HepG2 (cell line): ENCODE measurements around the gene ENDOG. TPM values are rescaled to one million over a fixed set of nuclear protein-coding genes. Genes with fewer than 3 reads are reported as not detected.

Experiments used
- FOXO4 ChIP-seq: sonication (generic); formaldehyde crosslinking; conservative IDR thresholded peaks from 2 replicates; pipeline ENCODE4 v1.8.1; 2023; ENCODE audit warnings: missing genetic modification reagents
- FOXP1 ChIP-seq, 2 experiments: fragments of 450-650 bp in 1 of 2; IDR thresholded peaks; 2 replicates each; pipeline ENCODE4 v1.6.1; 2017 to 2018; ENCODE audit warnings: antibody characterized with exemption in 1 of 2
- IKZF1 ChIP-seq: fragments of 450-650 bp; IDR thresholded peaks from 2 replicates; pipeline ENCODE4 v1.7.1; 2016
- RARA ChIP-seq: IDR thresholded peaks from 2 replicates; pipeline ENCODE4 v1.6.1; 2016; ENCODE audit warnings: missing genetic modification reagents, missing compliant biosample characterization
- SNAI1 ChIP-seq: sonication (generic); formaldehyde crosslinking; IDR thresholded peaks from 2 replicates; pipeline ENCODE4 v1.5.0; 2020; ENCODE audit warnings: mild to moderate bottlenecking, missing genetic modification reagents, borderline replicate concordance
- TARDBP ChIP-seq: sonication (generic); formaldehyde crosslinking; IDR thresholded peaks from 2 replicates; pipeline ENCODE4 v1.8.0; 2022; ENCODE audit warnings: mild to moderate bottlenecking, missing genetic modification reagents
- ZNF180 ChIP-seq: sonication (generic); formaldehyde crosslinking; IDR thresholded peaks from 2 replicates; pipeline ENCODE4 v1.4.0; 2020; ENCODE audit warnings: low read depth, missing genetic modification reagents, borderline replicate concordance
- ZNF30 ChIP-seq: sonication (generic); formaldehyde crosslinking; IDR thresholded peaks from 2 replicates; pipeline ENCODE4 v1.5.0; 2020; ENCODE audit warnings: mild to moderate bottlenecking, missing genetic modification reagents
- ZNF496 ChIP-seq: sonication (generic); formaldehyde crosslinking; IDR thresholded peaks from 2 replicates; pipeline ENCODE4 v1.8.1; 2023; ENCODE audit warnings: mild to moderate bottlenecking, moderate library complexity, missing genetic modification reagents; ENCODE audit not compliant: insufficient replicate concordance
- ZNF558 ChIP-seq: sonication (generic); formaldehyde crosslinking; IDR thresholded peaks from 2 replicates; pipeline ENCODE4 v1.9.0; 2022; ENCODE audit warnings: mild to moderate bottlenecking, missing genetic modification reagents, borderline replicate concordance
- ZNF569 ChIP-seq: sonication (generic); formaldehyde crosslinking; IDR thresholded peaks from 2 replicates; pipeline ENCODE4 v1.5.0; 2020; ENCODE audit warnings: mild to moderate bottlenecking, missing genetic modification reagents, moderate library complexity, borderline replicate concordance
- ZNF615 ChIP-seq: sonication (generic); formaldehyde crosslinking; IDR thresholded peaks from 2 replicates; pipeline ENCODE4 v1.5.0; 2020; ENCODE audit warnings: mild to moderate bottlenecking, missing genetic modification reagents, borderline replicate concordance
- ZSCAN30 ChIP-seq: sonication (generic); formaldehyde crosslinking; IDR thresholded peaks from 2 replicates; pipeline ENCODE4 v1.5.0; 2020; ENCODE audit warnings: mild to moderate bottlenecking, missing genetic modification reagents
- polyA plus RNA-seq, 8 experiments: library from polyadenylated mRNA; depleted of rRNA in 3 of 8; stranded (reverse) in 7 of 8; unstranded in 1 of 8; fragments of >200 nt; fragmentation: Illumina TruSeq in 4 of 8; extraction: Trizol in 4 of 8; gene quantifications; 2 replicates each; pipeline versions ENCODE4 v1.2.1 to v1.2.3, GENCODE V29; 2011 to 2016; ENCODE audit warnings: low read depth in 4 of 8, missing spikeins in 1 of 8, mixed read lengths in 1 of 8; ENCODE audit not compliant: insufficient read depth in 1 of 8
- total RNA-seq, 5 experiments: library from RNA; depleted of rRNA; stranded (reverse); fragments of >200 nt; fragmentation: Illumina TruSeq; extraction: Trizol; gene quantifications; 2 replicates each; pipeline ENCODE4 v1.2.3, GENCODE V29; 2016; ENCODE audit warnings: low read depth in 1 of 5
- TF ChIP-seq, protein P1 (sequence below): sonication (generic); formaldehyde crosslinking; IDR thresholded peaks from 2 replicates; pipeline ENCODE4 v1.5.0; 2020; ENCODE audit warnings: mild to moderate bottlenecking, missing genetic modification reagents
- TF ChIP-seq, protein P2 (sequence below): sonication (generic); formaldehyde crosslinking; IDR thresholded peaks from 2 replicates; pipeline ENCODE4 v1.4.0; 2020; ENCODE audit warnings: missing genetic modification reagents; ENCODE audit errors: not compliant biosample characterization
- TF ChIP-seq, protein P3 (sequence below), 2 experiments: sonication (generic) in 1 of 2; formaldehyde crosslinking in 1 of 2; IDR thresholded peaks; 2 replicates each; pipeline versions ENCODE4 v1.4.0 to v1.6.1; 2018 to 2020; ENCODE audit warnings: missing genetic modification reagents in 2 of 2, borderline replicate concordance in 1 of 2, low read depth in 1 of 2, mild to moderate bottlenecking in 1 of 2, missing biosample characterization in 1 of 2
- TF ChIP-seq, protein P4 (sequence below): sonication (generic); formaldehyde crosslinking; IDR thresholded peaks from 2 replicates; pipeline ENCODE4 v1.8.0; 2023; ENCODE audit warnings: mild to moderate bottlenecking, missing genetic modification reagents
- TF ChIP-seq, protein P5 (sequence below): sonication (generic); formaldehyde crosslinking; IDR thresholded peaks from 2 replicates; pipeline ENCODE4 v1.4.0; 2020; ENCODE audit warnings: missing genetic modification reagents, borderline replicate concordance

ENDOG gene
- total and polyA plus RNA-seq, 2 of the 13 experiments (the other 11 are each of a cell fraction or from before 2014, with no cell fraction given), result 26.3 to 28.8 TPM

DNA sequence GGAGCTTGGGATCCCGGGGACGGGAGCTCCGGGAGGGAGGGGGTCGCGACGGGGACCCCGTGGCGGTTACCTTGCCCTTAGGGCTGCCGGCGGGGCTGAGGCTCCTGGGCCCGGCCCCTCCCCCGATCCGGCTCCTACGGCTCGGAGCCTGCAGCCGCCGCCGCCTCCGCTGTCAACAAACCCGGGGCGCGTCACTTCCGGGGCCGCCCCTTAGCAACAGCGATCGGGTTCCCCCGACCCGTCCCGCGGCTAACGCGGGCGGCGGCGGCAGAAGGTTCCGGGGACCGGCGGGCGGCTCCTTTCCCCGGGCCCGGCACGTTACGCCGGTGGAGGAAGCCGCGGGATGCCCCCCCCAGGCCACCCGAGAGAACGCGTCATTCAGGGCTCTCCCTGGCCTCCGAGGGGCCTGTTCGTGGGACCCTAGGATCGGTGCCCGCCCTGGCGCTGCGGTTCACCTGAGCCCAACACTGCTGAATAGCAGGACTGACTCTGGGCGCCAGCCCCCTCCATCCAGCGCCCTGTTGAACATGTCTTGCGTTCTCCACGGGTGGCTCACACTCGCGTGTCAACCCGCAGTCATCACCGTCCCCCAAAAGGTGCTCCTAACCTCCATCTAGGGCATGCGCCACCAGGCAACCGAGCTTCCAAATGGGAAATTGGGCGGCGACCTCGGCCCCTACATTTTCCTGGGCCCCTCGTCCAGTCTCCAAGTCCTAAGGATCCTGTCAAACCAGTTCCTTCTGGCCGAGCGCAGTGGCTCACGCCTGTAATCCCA lies 46.4 kb upstream of the ENDOG start, which contains the start of gene ZER1 (continued):
- TF ChIP-seq, protein P1, sequence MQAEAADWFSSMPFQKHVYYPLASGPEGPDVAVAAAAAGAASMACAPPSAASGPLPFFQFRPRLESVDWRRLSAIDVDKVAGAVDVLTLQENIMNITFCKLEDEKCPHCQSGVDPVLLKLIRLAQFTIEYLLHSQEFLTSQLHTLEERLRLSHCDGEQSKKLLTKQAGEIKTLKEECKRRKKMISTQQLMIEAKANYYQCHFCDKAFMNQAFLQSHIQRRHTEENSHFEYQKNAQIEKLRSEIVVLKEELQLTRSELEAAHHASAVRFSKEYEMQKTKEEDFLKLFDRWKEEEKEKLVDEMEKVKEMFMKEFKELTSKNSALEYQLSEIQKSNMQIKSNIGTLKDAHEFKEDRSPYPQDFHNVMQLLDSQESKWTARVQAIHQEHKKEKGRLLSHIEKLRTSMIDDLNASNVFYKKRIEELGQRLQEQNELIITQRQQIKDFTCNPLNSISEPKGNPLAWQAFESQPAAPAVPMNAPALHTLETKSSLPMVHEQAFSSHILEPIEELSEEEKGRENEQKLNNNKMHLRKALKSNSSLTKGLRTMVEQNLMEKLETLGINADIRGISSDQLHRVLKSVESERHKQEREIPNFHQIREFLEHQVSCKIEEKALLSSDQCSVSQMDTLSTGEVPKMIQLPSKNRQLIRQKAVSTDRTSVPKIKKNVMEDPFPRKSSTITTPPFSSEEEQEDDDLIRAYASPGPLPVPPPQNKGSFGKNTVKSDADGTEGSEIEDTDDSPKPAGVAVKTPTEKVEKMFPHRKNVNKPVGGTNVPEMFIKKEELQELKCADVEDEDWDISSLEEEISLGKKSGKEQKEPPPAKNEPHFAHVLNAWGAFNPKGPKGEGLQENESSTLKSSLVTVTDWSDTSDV (CRISPR knock-in tag), result peak; percentile 73; the same call in 1 of the 2 replicates
- no peak for TF ChIP-seq ZNF496
- peak; percentile 23; the same call in 1 of the 2 replicates for TF ChIP-seq RARA (CRISPR knock-in tag)
- TF ChIP-seq, protein P2, sequence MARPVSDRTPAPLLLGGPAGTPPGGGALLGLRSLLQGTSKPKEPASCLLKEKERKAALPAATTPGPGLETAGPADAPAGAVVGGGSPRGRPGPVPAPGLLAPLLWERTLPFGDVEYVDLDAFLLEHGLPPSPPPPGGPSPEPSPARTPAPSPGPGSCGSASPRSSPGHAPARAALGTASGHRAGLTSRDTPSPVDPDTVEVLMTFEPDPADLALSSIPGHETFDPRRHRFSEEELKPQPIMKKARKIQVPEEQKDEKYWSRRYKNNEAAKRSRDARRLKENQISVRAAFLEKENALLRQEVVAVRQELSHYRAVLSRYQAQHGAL (CRISPR knock-in tag), result no peak
- TF ChIP-seq FOXP1 (IDR thresholded peaks at IDR 0.05), result no peak
- TF ChIP-seq FOXP1 (CRISPR knock-in tag; IDR thresholded peaks at IDR 0.05), result peak; percentile 35
- TF ChIP-seq ZSCAN30, result no peak
- TF ChIP-seq IKZF1, result no peak
- no peak for TF ChIP-seq ZNF569 (CRISPR knock-in tag)
- TF ChIP-seq ZNF30, result no peak; the same call in 1 of the 2 replicates
- TF ChIP-seq TARDBP (CRISPR knock-in tag), result peak; percentile 95
- TF ChIP-seq SNAI1, result no peak; the same call in 1 of the 2 replicates
- TF ChIP-seq, protein P3, sequence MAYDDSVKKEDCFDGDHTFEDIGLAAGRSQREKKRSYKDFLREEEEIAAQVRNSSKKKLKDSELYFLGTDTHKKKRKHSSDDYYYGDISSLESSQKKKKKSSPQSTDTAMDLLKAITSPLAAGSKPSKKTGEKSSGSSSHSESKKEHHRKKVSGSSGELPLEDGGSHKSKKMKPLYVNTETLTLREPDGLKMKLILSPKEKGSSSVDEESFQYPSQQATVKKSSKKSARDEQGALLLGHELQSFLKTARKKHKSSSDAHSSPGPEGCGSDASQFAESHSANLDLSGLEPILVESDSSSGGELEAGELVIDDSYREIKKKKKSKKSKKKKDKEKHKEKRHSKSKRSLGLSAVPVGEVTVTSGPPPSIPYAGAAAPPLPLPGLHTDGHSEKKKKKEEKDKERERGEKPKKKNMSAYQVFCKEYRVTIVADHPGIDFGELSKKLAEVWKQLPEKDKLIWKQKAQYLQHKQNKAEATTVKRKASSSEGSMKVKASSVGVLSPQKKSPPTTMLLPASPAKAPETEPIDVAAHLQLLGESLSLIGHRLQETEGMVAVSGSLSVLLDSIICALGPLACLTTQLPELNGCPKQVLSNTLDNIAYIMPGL (CRISPR knock-in tag; IDR thresholded peaks at IDR 0.05; ENCODE audit: borderline replicate concordance in 1 of 2, low read depth in 1 of 2), result peak; percentile 82 to 87; a peak in 2 of 4 replicates
- peak; percentile 74; the same call in 1 of the 2 replicates for TF ChIP-seq ZNF558 (CRISPR knock-in tag)
- TF ChIP-seq, protein P4, sequence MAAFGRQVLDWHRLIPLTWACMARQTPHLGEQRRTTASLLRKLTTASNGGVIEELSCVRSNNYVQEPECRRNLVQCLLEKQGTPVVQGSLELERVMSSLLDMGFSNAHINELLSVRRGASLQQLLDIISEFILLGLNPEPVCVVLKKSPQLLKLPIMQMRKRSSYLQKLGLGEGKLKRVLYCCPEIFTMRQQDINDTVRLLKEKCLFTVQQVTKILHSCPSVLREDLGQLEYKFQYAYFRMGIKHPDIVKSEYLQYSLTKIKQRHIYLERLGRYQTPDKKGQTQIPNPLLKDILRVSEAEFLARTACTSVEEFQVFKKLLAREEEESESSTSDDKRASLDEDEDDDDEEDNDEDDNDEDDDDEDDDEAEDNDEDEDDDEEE (CRISPR knock-in tag), result no peak
- TF ChIP-seq FOXO4, result no peak
- TF ChIP-seq ZNF180 (CRISPR knock-in tag), result no peak
- no peak for TF ChIP-seq ZNF615 (CRISPR knock-in tag)
- TF ChIP-seq, protein P5, sequence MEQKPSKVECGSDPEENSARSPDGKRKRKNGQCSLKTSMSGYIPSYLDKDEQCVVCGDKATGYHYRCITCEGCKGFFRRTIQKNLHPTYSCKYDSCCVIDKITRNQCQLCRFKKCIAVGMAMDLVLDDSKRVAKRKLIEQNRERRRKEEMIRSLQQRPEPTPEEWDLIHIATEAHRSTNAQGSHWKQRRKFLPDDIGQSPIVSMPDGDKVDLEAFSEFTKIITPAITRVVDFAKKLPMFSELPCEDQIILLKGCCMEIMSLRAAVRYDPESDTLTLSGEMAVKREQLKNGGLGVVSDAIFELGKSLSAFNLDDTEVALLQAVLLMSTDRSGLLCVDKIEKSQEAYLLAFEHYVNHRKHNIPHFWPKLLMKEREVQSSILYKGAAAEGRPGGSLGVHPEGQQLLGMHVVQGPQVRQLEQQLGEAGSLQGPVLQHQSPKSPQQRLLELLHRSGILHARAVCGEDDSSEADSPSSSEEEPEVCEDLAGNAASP, result peak; percentile 73
